ENCODE results near the gene ETS1.

DNA sequence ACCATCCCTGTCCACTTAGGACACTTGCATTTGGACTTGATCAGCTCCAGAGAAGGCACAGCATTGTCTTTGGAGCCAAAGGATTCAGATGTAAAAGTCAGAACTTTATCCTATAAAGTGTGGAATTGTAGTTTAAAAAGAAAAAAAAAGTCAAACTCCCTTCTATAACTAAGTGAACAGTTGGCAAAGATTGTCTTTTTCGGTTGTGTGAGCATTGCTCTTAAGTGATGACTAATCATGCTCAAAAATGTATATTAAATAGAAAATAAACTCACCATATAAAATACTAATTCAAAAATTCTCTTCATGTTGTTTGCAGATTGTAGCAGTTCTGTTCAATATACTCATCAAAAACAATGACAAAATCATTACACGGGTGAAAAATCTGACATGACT, 93.8 kb downstream of the ETS1 start:
- TF ChIP-seq, protein P1, sequence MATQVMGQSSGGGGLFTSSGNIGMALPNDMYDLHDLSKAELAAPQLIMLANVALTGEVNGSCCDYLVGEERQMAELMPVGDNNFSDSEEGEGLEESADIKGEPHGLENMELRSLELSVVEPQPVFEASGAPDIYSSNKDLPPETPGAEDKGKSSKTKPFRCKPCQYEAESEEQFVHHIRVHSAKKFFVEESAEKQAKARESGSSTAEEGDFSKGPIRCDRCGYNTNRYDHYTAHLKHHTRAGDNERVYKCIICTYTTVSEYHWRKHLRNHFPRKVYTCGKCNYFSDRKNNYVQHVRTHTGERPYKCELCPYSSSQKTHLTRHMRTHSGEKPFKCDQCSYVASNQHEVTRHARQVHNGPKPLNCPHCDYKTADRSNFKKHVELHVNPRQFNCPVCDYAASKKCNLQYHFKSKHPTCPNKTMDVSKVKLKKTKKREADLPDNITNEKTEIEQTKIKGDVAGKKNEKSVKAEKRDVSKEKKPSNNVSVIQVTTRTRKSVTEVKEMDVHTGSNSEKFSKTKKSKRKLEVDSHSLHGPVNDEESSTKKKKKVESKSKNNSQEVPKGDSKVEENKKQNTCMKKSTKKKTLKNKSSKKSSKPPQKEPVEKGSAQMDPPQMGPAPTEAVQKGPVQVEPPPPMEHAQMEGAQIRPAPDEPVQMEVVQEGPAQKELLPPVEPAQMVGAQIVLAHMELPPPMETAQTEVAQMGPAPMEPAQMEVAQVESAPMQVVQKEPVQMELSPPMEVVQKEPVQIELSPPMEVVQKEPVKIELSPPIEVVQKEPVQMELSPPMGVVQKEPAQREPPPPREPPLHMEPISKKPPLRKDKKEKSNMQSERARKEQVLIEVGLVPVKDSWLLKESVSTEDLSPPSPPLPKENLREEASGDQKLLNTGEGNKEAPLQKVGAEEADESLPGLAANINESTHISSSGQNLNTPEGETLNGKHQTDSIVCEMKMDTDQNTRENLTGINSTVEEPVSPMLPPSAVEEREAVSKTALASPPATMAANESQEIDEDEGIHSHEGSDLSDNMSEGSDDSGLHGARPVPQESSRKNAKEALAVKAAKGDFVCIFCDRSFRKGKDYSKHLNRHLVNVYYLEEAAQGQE (IDR thresholded peaks at IDR 0.05; ENCODE audit: insufficient read depth in 1 of 2, low read depth in 2 of 2, low read length in 1 of 2), result no peak
- TF ChIP-seq, protein P2, sequence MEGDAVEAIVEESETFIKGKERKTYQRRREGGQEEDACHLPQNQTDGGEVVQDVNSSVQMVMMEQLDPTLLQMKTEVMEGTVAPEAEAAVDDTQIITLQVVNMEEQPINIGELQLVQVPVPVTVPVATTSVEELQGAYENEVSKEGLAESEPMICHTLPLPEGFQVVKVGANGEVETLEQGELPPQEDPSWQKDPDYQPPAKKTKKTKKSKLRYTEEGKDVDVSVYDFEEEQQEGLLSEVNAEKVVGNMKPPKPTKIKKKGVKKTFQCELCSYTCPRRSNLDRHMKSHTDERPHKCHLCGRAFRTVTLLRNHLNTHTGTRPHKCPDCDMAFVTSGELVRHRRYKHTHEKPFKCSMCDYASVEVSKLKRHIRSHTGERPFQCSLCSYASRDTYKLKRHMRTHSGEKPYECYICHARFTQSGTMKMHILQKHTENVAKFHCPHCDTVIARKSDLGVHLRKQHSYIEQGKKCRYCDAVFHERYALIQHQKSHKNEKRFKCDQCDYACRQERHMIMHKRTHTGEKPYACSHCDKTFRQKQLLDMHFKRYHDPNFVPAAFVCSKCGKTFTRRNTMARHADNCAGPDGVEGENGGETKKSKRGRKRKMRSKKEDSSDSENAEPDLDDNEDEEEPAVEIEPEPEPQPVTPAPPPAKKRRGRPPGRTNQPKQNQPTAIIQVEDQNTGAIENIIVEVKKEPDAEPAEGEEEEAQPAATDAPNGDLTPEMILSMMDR (IDR thresholded peaks at IDR 0.05), result no peak
- no peak for TF ChIP-seq POLR2AphosphoS5 (IDR thresholded peaks at IDR 0.05; ENCODE audit: low read depth, low read length)
- no peak for TF ChIP-seq TCF7L2 (IDR thresholded peaks at IDR 0.05; ENCODE audit: low read depth, low read length)
